GM23338 (cell line): ENCODE data around the gene NRP2. TPM values are rescaled to one million over a fixed set of nuclear protein-coding genes. Genes with fewer than 3 reads are reported as not detected.

Experiments used
- ATAC-seq: fragments of 200-7000 bp; cut with Tn5 transposase; 3 replicates; pipeline ENCODE4 v1.9.1; 2020
- DNase-seq: peaks from one replicate; pipeline ENCODE4 v3.0.0-alpha.2; 2015; ENCODE audit warnings: low spot score
- H2AFZ ChIP-seq: fragments of 200-600 bp; sonication (generic); 2 replicates; pipeline ENCODE4 v1.8.0; 2016; ENCODE audit warnings: antibody characterized with exemption, mild to moderate bottlenecking, moderate library complexity
- H3F3A ChIP-seq: fragments of 200-600 bp; sonication (generic); replicated peaks from 2 replicates; pipeline ENCODE4 v1.8.0; 2017; ENCODE audit warnings: antibody characterized with exemption, mixed run types, low read depth
- H3K27ac ChIP-seq: fragments of 200-600 bp; sonication (generic); 2 replicates; pipeline ENCODE4 v1.6.1; 2016; ENCODE audit warnings: low read depth
- H3K27me3 ChIP-seq: fragments of 200-600 bp; sonication (generic); 2 replicates; pipeline ENCODE4 v1.8.0; 2016; ENCODE audit warnings: mild to moderate bottlenecking, mixed run types, moderate library complexity; ENCODE audit not compliant: insufficient read depth
- H3K36me3 ChIP-seq: fragments of 200-600 bp; sonication (generic); 2 replicates; pipeline ENCODE4 v1.8.0; 2016; ENCODE audit warnings: mild to moderate bottlenecking; ENCODE audit not compliant: insufficient read depth
- H3K4me1 ChIP-seq: fragments of 200-600 bp; sonication (generic); 2 replicates; pipeline ENCODE4 v1.8.0; 2016; ENCODE audit warnings: mild to moderate bottlenecking, moderate library complexity; ENCODE audit not compliant: insufficient read depth
- H3K4me2 ChIP-seq: fragments of 200-600 bp; sonication (generic); 2 replicates; pipeline ENCODE4 v1.7.1; 2017; ENCODE audit warnings: mixed run types
- H3K4me3 ChIP-seq: fragments of 200-600 bp; sonication (generic); 2 replicates; pipeline ENCODE4 v1.6.1; 2016; ENCODE audit warnings: mixed run types
- H3K79me2 ChIP-seq: fragments of 200-600 bp; sonication (generic); replicated peaks from 2 replicates; pipeline ENCODE4 v1.8.0; 2017; ENCODE audit warnings: mild to moderate bottlenecking; ENCODE audit not compliant: insufficient read depth
- H3K9me2 ChIP-seq: fragments of 200-600 bp; sonication (generic); 2 replicates; pipeline ENCODE4 v1.8.0; 2017; ENCODE audit not compliant: insufficient read depth
- H4K20me1 ChIP-seq: fragments of 200-600 bp; sonication (generic); replicated peaks from 2 replicates; pipeline ENCODE4 v1.8.0; 2017; ENCODE audit warnings: mild to moderate bottlenecking; ENCODE audit not compliant: insufficient read depth
- H3K27ac Mint-ChIP-seq: 2 replicates; pipeline ENCODE4 v1.8.0; 2020; ENCODE audit warnings: inconsistent platforms, mild to moderate bottlenecking, moderate library complexity, mixed read lengths
- H3K27me3 Mint-ChIP-seq: 3 replicates; pipeline ENCODE4 v1.8.0; 2022; ENCODE audit warnings: low read depth, mild to moderate bottlenecking, moderate library complexity, mixed read lengths, inconsistent platforms; ENCODE audit not compliant: insufficient read depth, poor library complexity
- H3K36me3 Mint-ChIP-seq: 3 replicates; pipeline ENCODE4 v1.8.0; 2021; ENCODE audit warnings: low read depth, mild to moderate bottlenecking, inconsistent platforms, moderate library complexity, mixed read lengths
- H3K4me1 Mint-ChIP-seq: 3 replicates; pipeline ENCODE4 v1.8.0; 2020; ENCODE audit warnings: mild to moderate bottlenecking, inconsistent platforms, mixed read lengths
- H3K4me3 Mint-ChIP-seq: 3 replicates; pipeline ENCODE4 v1.8.0; 2021; ENCODE audit warnings: moderate library complexity, mild to moderate bottlenecking, inconsistent platforms, mixed read lengths
- H3K9me3 Mint-ChIP-seq: 3 replicates; pipeline ENCODE4 v1.8.0; 2020; ENCODE audit warnings: moderate library complexity, mild to moderate bottlenecking, inconsistent platforms, mixed read lengths
- CREB1 ChIP-seq: fragments of 250-450 bp; sonication (Bioruptor Pico); IDR thresholded peaks from 2 replicates; pipeline ENCODE4 v1.5.0; 2020; ENCODE audit warnings: low read depth, mild to moderate bottlenecking, moderate library complexity
- CTCF ChIP-seq, 2 experiments: fragments of 200-600 bp in 1 of 2; sonication (generic) in 1 of 2; conservative IDR thresholded peaks; 2 replicates each; pipeline versions ENCODE4 v1.5.1 to v1.6.1; 2016 to 2017; ENCODE audit warnings: antibody characterized with exemption in 2 of 2, low read depth in 2 of 2, mild to moderate bottlenecking in 2 of 2, moderate library complexity in 1 of 2
- ETS1 ChIP-seq: IDR thresholded peaks from 2 replicates; pipeline ENCODE4 v1.6.1; 2016; ENCODE audit warnings: antibody characterized with exemption
- EZH2 ChIP-seq: fragments of 200-600 bp; sonication (generic); IDR thresholded peaks from one replicate; pipeline ENCODE4 v1.8.0; 2017; ENCODE audit warnings: antibody characterized with exemption, mild to moderate bottlenecking, low read depth; ENCODE audit not compliant: unreplicated experiment
- JUNB ChIP-seq: IDR thresholded peaks from one replicate; pipeline ENCODE4 v1.6.1; 2016; ENCODE audit warnings: antibody characterized with exemption; ENCODE audit not compliant: unreplicated experiment
- NANOG ChIP-seq: IDR thresholded peaks from 2 replicates; pipeline ENCODE4 v1.6.1; 2016; ENCODE audit warnings: antibody characterized with exemption, borderline replicate concordance
- POLR2AphosphoS5 ChIP-seq: IDR thresholded peaks from 2 replicates; pipeline ENCODE4 v1.6.1; 2016; ENCODE audit warnings: antibody characterized with exemption, low read depth
- STAT1 ChIP-seq: IDR thresholded peaks from one replicate; pipeline ENCODE4 v1.6.1; 2016; ENCODE audit warnings: antibody characterized with exemption; ENCODE audit not compliant: unreplicated experiment
- ZNF114 ChIP-seq: fragments of 250-450 bp; sonication (Bioruptor Pico); IDR thresholded peaks from 2 replicates; pipeline ENCODE4 v1.5.0; 2020; ENCODE audit warnings: mild to moderate bottlenecking, moderate library complexity
- ZNF331 ChIP-seq: fragments of 250-450 bp; sonication (Bioruptor Pico); IDR thresholded peaks from 2 replicates; pipeline ENCODE4 v1.5.0; 2020; ENCODE audit warnings: low read depth, mild to moderate bottlenecking, moderate library complexity
- polyA plus RNA-seq: library from polyadenylated mRNA; unstranded; fragments of >200 nt; fragmentation: Nextera tagmentation; extraction: Ambion mirVana; gene quantifications from 2 replicates; pipeline ENCODE4 v1.2.1, GENCODE V29; 2016
- total RNA-seq: library from RNA; depleted of rRNA; stranded (reverse); fragments of >200 nt; shearing (Covaris generic); gene quantifications from 2 replicates; pipeline ENCODE4 v1.2.3, GENCODE V29; 2014
- TF ChIP-seq, protein P1 (sequence below): IDR thresholded peaks from one replicate; pipeline ENCODE4 v1.6.1; 2018; ENCODE audit warnings: antibody characterized with exemption; ENCODE audit not compliant: unreplicated experiment

NRP2 gene
- total and polyA plus RNA-seq, 2 experiments from 2014 or later = 18.4 to 22.0 TPM

DNA sequence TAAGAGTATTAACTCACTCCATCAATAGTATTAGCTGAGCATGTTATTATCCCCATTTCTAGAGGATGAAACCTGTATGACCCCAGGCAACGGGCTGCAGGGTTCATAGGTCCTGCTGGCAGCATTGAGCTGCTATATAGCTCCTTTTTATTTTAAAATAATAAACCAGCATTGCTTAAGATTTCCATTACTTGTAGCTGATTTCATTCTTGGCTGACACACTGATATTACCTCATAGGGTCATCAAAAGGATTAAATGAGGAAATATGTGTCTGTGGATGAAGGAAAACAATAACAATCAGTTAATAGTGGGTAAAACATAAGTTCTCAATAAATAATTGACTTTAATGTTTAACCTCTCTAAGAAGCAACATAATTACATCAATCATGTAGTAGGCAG is 48.3 kb upstream of the NRP2 start (continued):
- TF ChIP-seq, protein P1, sequence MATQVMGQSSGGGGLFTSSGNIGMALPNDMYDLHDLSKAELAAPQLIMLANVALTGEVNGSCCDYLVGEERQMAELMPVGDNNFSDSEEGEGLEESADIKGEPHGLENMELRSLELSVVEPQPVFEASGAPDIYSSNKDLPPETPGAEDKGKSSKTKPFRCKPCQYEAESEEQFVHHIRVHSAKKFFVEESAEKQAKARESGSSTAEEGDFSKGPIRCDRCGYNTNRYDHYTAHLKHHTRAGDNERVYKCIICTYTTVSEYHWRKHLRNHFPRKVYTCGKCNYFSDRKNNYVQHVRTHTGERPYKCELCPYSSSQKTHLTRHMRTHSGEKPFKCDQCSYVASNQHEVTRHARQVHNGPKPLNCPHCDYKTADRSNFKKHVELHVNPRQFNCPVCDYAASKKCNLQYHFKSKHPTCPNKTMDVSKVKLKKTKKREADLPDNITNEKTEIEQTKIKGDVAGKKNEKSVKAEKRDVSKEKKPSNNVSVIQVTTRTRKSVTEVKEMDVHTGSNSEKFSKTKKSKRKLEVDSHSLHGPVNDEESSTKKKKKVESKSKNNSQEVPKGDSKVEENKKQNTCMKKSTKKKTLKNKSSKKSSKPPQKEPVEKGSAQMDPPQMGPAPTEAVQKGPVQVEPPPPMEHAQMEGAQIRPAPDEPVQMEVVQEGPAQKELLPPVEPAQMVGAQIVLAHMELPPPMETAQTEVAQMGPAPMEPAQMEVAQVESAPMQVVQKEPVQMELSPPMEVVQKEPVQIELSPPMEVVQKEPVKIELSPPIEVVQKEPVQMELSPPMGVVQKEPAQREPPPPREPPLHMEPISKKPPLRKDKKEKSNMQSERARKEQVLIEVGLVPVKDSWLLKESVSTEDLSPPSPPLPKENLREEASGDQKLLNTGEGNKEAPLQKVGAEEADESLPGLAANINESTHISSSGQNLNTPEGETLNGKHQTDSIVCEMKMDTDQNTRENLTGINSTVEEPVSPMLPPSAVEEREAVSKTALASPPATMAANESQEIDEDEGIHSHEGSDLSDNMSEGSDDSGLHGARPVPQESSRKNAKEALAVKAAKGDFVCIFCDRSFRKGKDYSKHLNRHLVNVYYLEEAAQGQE = no peak
- no peak for TF ChIP-seq STAT1
- no peak for TF ChIP-seq ZNF331 (CRISPR knock-in tag)

- H3K4me1 ChIP-seq = peaks cover 10% of the 10 kb centered on the region; the same call in 1 of the 2 replicates
- TF ChIP-seq JUNB (no peak), POLR2AphosphoS5 (no peak), STAT1 (no peak)
- no peak overlapping the region for H3K4me3 Mint-ChIP-seq
- no peaks in the 10 kb centered on the region for H3K79me2 ChIP-seq
- no peak overlapping the region for H3K4me2 ChIP-seq
- DNase-seq = no peak
- H3K27me3 ChIP-seq = no peaks in the 10 kb centered on the region
- H3K36me3 Mint-ChIP-seq = peaks cover 10% of the 10 kb centered on the region; the same call in 2 of the 3 replicates
- no peak for ATAC-seq
- H3K4me3 ChIP-seq = no peak overlapping the region
- no peak overlapping the region for H2AFZ ChIP-seq
- H3K4me1 Mint-ChIP-seq = peaks cover 8% of the 10 kb centered on the region
- H3K9me2 ChIP-seq = peaks cover 16% of the 10 kb centered on the region; the same call in 1 of the 2 replicates
- no peaks in the 10 kb centered on the region for H3F3A ChIP-seq
- H3K9me3 Mint-ChIP-seq = peaks cover 8% of the 10 kb centered on the region
- no peak overlapping the region for H3K27ac Mint-ChIP-seq
- no peaks in the 10 kb centered on the region for H3K36me3 ChIP-seq
- peaks cover 8% of the 10 kb centered on the region for H3K27me3 Mint-ChIP-seq
- H4K20me1 ChIP-seq = no peaks in the 10 kb centered on the region
- H3K27ac ChIP-seq = no peak overlapping the region
Measured at GRCh38 chr2:205636549-205637319, 45.6 kb upstream of the NRP2 start.

- ATAC-seq (no peak), DNase-seq (no peak)
- Histone ChIP-seq H3K4me2 (no peak overlapping the region), H3K27me3 (no peaks in the 10 kb centered on the region), H3K9me2 (peaks cover 21% of the 10 kb centered on the region), H3K36me3 (no peaks in the 10 kb centered on the region), H3K27ac (no peak overlapping the region), H2AFZ (no peak overlapping the region), H4K20me1 (no peaks in the 10 kb centered on the region), H3K4me3 (no peak overlapping the region), H3K79me2 (no peaks in the 10 kb centered on the region), H3F3A (no peaks in the 10 kb centered on the region), H3K4me1 (peaks cover 13% of the 10 kb centered on the region; the same call in 1 of the 2 replicates)
- Mint-ChIP-seq H3K36me3 (peaks cover 10% of the 10 kb centered on the region; the same call in 2 of the 3 replicates), H3K4me3 (no peak overlapping the region), H3K9me3 (peaks cover 8% of the 10 kb centered on the region), H3K27me3 (peaks cover 8% of the 10 kb centered on the region), H3K27ac (no peak overlapping the region), H3K4me1 (peaks cover 8% of the 10 kb centered on the region)
- TF ChIP-seq ETS1 = no peak
- TF ChIP-seq ZNF114 = no peak
- TF ChIP-seq CTCF (conservative IDR thresholded peaks at IDR 0.05; ENCODE audit: low read depth in 2 of 2) = no peak
- TF ChIP-seq CREB1 (CRISPR knock-in tag) = no peak
- TF ChIP-seq NANOG = no peak
- no peak for TF ChIP-seq POLR2AphosphoS5
- TF ChIP-seq EZH2 = no peak
- TF ChIP-seq STAT1 = no peak
- TF ChIP-seq ZNF331 (CRISPR knock-in tag) = no peak
Measured at GRCh38 chr2:205637320-205637602, 45.0 kb upstream of the NRP2 start.
